Dermis microvascular lymphatic vessel endothelial cell (primary cell): ENCODE measurements around the gene VAMP7. TPM values are rescaled to one million over a fixed set of nuclear protein-coding genes. Genes with fewer than 3 reads are reported as not detected.
"Not testable (repeated sequence)": the region's sequence is repeated elsewhere in the genome, so short reads cannot be mapped to it uniquely, and the experiment has no call there.

Experiments
- DNase-seq, 2 donors: peaks; one replicate each; pipeline versions ENCODE4 v3.0.0 to v3.0.0-alpha.2; 2010; ENCODE audit warnings: low read depth in 2 of 2
- total RNA-seq: library from RNA; depleted of rRNA; stranded (reverse); fragments of >200 nt; gene quantifications from 2 replicates; pipeline ENCODE4 v1.2.1, GENCODE V29; 2014

The VAMP7 gene
- total RNA-seq, 1 donor from 2014 or later, result 37.0 TPM

- DNase-seq, result not testable (repeated sequence)
These were observed 26.5 kb downstream of the VAMP7 start for GRCh38 chrX:155907661-155908060.

GRCh38 chrX:155923200-155923599 lies 42.1 kb downstream of the VAMP7 start:
- DNase-seq, result no peak

GRCh38 chrX:155930852-155931618 lies 49.9 kb downstream of the VAMP7 start:
- DNase-seq, result not testable (repeated sequence)

- no peak for DNase-seq
These were observed 57.0 kb downstream of the VAMP7 start for GRCh38 chrX:155938132-155938531.

GRCh38 chrX:155949098-155949497 lies 68.0 kb downstream of the VAMP7 start:
- DNase-seq, result no peak

GRCh38 chrX:155951237-155951789 lies 70.2 kb downstream of the VAMP7 start:
- DNase-seq, result no peak

- no peak for DNase-seq
These were observed 71.9 kb downstream of the VAMP7 start for GRCh38 chrX:155953055-155953454.

- DNase-seq, result no peak
These were observed 73.6 kb downstream of the VAMP7 start for GRCh38 chrX:155954793-155955192.

- DNase-seq, result no peak
These were observed 75.0 kb downstream of the VAMP7 start for GRCh38 chrX:155956099-155956498.

- no peak for DNase-seq
These were observed 75.5 kb downstream of the VAMP7 start for GRCh38 chrX:155956649-155957048.

GRCh38 chrX:155957843-155958242 lies 76.7 kb downstream of the VAMP7 start:
- DNase-seq, result no peak

- no peak for DNase-seq
These were observed 78.0 kb downstream of the VAMP7 start for GRCh38 chrX:155959018-155959587.

- no peak for DNase-seq
These were observed 81.8 kb downstream of the VAMP7 start for GRCh38 chrX:155962906-155963305.

- peak in 1 of 2 donors; percentile 50 for DNase-seq
These were observed 85.7 kb downstream of the VAMP7 start for GRCh38 chrX:155966876-155967275.

GRCh38 chrX:155967653-155968325 lies 86.6 kb downstream of the VAMP7 start:
- DNase-seq, result no peak

- no peak for DNase-seq
These were observed 87.1 kb downstream of the VAMP7 start for GRCh38 chrX:155968326-155968661.

- no peak for DNase-seq
These were observed 87.6 kb downstream of the VAMP7 start for GRCh38 chrX:155968791-155969190.

- DNase-seq, result not testable (repeated sequence)
These were observed 90.5 kb downstream of the VAMP7 start for GRCh38 chrX:155971658-155972057.

- not testable (repeated sequence) for DNase-seq
These were observed 91.1 kb downstream of the VAMP7 start for GRCh38 chrX:155972241-155972640.

GRCh38 chrX:155983326-155983725 lies 102.2 kb downstream of the VAMP7 start:
- DNase-seq, result no peak

- no peak for DNase-seq
These were observed 104.1 kb downstream of the VAMP7 start for GRCh38 chrX:155985208-155985607.

GRCh38 chrX:155986995-155987394 lies 105.8 kb downstream of the VAMP7 start:
- not testable (repeated sequence) for DNase-seq
